Measurements from ENCODE around the gene FXYD3. TPM values are rescaled to one million over a fixed set of nuclear protein-coding genes. Genes with fewer than 3 reads are reported as not detected.
"Not testable (repeated sequence)": the region's sequence is repeated elsewhere in the genome, so short reads cannot be mapped to it uniquely, and the experiment has no call there.

Gene FXYD3
- polyA plus RNA-seq, 1 donor from 2014 or later = not detected

DNA sequence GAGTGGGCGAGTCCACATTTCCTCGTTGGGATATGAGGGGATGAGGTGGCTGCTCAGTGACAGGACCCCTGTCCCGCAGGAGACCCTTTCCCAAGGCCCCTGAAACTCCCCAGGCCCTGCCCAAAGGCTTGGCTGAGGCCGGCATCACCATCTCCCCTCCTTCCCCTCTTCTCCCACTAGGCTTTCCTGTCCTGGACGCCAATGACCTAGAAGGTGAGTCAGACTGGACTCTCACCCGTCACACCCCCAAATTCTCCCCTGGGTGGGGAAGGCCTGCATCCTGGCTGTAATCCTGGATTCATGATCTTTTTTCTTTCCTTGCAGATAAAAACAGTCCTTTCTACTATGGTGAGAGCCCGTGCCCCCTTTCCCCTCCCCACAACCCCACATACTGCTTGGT, 5.3 kb downstream of the FXYD3 start:
- Mint-ChIP-seq H3K36me3 (no peaks in the 10 kb centered on the region), H3K9me3 (no peaks in the 10 kb centered on the region), H3K27ac (no peak overlapping the region), H3K4me3 (no peak overlapping the region), H3K27me3 (no peaks in the 10 kb centered on the region), H3K4me1 (peaks cover 9 to 13% (median 9%) of the 10 kb centered on the region in 3 donors)

DNA sequence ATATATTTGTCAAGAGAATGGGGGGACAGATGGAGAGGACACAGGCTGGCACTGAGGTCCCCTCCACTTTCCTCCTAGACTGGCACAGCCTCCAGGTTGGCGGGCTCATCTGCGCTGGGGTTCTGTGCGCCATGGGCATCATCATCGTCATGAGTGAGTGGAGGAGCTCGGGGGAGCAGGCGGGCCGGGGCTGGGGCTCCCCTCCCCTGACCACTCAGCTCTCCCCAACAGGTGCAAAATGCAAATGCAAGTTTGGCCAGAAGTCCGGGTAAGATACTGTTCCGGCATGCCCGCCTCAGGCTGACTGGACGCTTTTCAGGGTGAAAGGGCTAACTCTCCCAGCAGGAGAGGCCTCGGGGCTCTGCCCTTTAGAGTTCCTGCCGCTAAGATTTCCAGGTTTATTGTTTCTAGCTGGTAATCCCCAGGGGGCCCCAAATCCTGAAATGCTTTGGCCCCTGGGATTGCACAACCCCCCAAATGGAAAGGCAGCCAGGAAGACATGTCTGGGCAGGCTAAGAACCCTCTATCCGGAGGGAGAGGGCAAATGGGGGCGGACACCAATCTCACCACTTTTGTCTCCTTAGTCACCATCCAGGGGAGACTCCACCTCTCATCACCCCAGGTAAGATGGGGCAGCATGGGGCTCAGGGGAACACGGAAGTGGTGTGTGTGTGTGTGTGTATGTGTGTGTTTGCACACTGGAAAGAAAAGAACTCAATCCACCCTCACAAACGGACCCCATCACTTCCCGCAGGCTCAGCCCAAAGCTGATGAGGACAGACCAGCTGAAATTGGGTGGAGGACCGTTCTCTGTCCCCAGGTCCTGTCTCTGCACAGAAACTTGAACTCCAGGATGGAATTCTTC, 7.3 kb downstream of the FXYD3 start:
- Mint-ChIP-seq H3K27me3 (no peaks in the 10 kb centered on the region), H3K36me3 (no peaks in the 10 kb centered on the region), H3K4me3 (no peak overlapping the region), H3K9me3 (no peaks in the 10 kb centered on the region), H3K27ac (no peak overlapping the region), H3K4me1 (peaks cover 9 to 13% (median 9%) of the 10 kb centered on the region in 3 donors)

DNA sequence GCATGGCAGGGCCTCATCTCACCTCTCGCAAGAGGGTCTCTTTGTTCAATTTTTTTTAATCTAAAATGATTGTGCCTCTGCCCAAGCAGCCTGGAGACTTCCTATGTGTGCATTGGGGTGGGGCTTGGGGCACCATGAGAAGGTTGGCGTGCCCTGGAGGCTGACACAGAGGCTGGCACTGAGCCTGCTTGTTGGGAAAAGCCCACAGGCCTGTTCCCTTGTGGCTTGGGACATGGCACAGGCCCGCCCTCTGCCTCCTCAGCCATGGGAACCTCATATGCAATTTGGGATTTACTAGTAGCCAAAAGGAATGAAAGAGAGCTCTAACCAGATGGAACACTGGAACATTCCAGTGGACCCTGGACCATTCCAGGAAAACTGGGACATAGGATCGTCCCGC, 8.0 kb downstream of the FXYD3 start:
- no peaks in the 10 kb centered on the region for H3K27me3 Mint-ChIP-seq
- no peaks in the 10 kb centered on the region for H3K9me3 Mint-ChIP-seq
- H3K27ac Mint-ChIP-seq = peak overlapping the region in 1 of 3 donors; percentile 57
- peaks cover 9 to 13% (median 9%) of the 10 kb centered on the region in 3 donors for H3K4me1 Mint-ChIP-seq
- peak overlapping the region; percentile 70 to 94 (median 90) for H3K4me3 Mint-ChIP-seq
- no peaks in the 10 kb centered on the region for H3K36me3 Mint-ChIP-seq

DNA sequence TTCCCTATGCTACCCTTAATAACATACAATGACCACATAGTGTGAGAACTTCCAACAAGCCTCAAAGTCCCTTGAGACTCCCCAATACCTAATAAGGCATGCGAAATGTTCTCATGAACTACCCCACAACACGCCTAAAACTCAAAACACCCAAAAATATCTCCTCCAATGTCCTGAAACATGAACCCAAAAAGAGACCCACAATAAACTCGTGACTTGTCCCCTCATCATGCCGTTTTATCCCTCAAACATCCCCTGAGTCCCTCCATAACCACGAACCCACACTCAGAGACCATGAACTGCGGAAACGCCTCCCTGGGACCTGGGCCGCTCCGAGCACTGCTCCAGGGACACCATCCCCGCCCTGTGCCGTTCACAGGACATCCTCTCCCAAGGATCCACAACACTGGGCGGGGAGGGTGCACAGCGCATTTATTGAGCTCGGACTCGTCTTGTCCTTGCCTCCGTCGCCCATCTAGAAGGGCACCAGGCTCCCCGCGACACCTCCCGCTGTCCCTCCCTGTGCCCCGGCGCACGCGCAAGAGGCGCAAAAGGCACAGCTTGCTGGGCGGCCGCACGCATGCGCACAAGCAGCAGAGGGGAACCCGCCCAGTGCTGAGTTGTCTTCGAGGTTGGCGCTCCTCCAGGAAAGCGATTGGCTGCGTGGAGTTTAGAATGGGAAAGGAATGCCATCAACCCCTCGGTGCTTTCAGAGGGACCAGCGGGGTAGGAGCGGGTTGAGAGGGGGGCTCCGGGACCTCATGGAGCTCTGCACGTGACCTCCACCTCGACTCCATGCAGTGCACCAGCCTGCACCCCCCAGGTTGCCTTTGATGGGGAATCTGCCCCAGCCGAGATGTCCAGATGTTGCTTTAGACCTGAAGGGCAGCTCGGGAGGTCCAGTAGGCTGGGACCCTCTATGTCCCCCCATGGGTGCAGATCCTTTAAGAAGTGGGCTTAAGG, 8.8 kb downstream of the FXYD3 start:
- Mint-ChIP-seq H3K9me3 (no peaks in the 10 kb centered on the region), H3K4me1 (peaks cover 9 to 13% (median 11%) of the 10 kb centered on the region in 3 donors), H3K36me3 (no peaks in the 10 kb centered on the region)

DNA sequence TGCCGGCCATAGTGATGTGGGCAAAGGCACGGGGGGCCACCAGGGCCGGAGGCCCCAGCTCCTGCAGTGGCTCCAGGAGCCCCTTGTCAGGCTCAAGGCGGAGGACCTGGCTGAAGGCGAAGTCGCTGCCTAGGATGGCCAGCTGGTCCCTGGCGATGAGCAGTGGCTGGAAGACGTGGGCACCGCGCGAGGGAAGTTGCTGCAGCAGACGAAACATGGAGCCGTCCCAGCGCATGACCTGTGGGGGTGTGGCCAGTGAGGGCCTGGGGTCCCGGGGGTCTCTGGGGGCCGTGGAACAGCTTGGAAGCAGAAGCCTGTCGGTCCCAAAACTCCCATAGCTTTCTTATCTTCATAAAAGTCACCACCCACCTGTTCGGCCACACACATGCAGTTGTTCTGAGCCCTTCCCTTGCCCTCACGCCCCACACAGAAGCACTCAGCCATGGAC, 9.7 kb downstream of the FXYD3 start:
- Mint-ChIP-seq H3K4me1 (peaks cover 9 to 13% (median 11%) of the 10 kb centered on the region in 3 donors), H3K9me3 (no peaks in the 10 kb centered on the region), H3K36me3 (no peaks in the 10 kb centered on the region), H3K27me3 (no peaks in the 10 kb centered on the region), H3K4me3 (no peak overlapping the region), H3K27ac (peak overlapping the region in 1 of 3 donors; percentile 57)

More for the DNA sequence above, 8.8 kb downstream of the FXYD3 start:
- Mint-ChIP-seq H3K4me3 (peak overlapping the region; percentile 70 to 94 (median 90)), H3K27ac (peak overlapping the region; percentile 34 to 91 (median 57)), H3K27me3 (no peaks in the 10 kb centered on the region)

DNA sequence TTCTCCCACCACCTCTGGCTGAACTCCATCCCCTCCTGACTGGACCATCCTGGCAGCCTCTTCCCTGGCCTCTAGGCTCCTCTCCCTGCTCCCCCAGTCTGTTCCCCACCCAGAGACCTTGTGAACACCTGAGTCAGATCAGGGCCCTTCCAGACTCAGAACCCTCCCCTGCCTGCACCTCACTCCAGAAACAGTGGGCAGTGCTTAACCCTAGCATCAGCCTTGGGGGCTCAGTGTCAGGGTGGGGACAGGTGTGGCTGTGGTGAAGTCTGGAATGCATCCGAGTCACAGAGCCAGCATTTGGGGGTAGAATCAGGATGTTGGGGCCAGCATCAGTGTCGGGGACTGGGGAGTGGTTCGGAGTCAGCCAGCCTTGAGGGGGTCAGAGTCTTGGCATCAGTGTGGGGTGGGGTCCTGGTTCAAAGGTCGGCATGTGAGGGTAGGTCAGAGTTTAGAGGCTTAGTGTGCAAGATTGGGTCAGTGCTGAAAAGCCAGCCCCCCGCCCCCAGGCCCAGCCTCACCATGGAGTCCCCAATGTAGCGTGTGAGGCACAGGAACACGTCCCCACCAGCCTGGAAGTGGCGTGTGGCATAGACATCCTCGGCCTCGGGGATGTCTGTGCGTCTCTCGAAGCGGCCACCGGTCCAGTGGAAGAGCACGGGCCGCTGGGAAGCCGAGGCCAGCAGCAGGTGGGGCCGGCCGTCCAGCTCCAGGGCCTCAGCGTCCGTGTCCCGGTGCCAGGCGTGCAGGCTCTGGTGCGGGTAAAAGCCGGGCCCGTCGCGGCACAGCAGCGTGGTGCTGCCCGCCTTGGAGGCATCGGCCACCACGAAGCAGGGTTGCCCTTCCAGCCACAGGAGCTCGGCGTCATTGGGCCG, 10.4 kb downstream of the FXYD3 start:
- peak overlapping the region in 1 of 3 donors; percentile 57 for H3K27ac Mint-ChIP-seq
- H3K36me3 Mint-ChIP-seq = no peaks in the 10 kb centered on the region
- no peaks in the 10 kb centered on the region for H3K27me3 Mint-ChIP-seq
- H3K9me3 Mint-ChIP-seq = no peaks in the 10 kb centered on the region
- H3K4me1 Mint-ChIP-seq = peaks cover 9 to 13% (median 9%) of the 10 kb centered on the region in 3 donors
- peak overlapping the region in 1 of 4 donors; percentile 18 for H3K4me3 Mint-ChIP-seq

DNA sequence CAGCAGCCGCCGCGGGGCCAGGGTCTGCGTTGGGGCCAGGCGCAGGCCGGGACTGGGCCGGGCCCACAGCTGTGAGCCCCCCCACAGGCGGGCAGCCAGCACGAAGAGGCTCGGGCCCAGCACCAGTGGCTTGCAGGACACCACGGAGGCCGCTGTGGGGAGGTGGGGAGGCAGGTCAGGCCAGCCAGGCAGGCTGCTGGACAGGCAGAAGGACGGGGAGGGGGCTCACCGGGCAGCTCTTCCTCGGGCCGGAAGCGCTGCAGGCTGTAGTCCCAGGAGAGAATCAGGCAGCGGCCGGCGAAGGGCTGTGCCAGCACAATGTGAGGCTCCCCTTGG, 11.0 kb downstream of the FXYD3 start:
- H3K4me3 Mint-ChIP-seq = no peak overlapping the region
- no peak overlapping the region for H3K27ac Mint-ChIP-seq
- H3K9me3 Mint-ChIP-seq = no peaks in the 10 kb centered on the region
- no peaks in the 10 kb centered on the region for H3K36me3 Mint-ChIP-seq
- H3K27me3 Mint-ChIP-seq = no peaks in the 10 kb centered on the region
- H3K4me1 Mint-ChIP-seq = peaks cover 9 to 13% (median 9%) of the 10 kb centered on the region in 3 donors

DNA sequence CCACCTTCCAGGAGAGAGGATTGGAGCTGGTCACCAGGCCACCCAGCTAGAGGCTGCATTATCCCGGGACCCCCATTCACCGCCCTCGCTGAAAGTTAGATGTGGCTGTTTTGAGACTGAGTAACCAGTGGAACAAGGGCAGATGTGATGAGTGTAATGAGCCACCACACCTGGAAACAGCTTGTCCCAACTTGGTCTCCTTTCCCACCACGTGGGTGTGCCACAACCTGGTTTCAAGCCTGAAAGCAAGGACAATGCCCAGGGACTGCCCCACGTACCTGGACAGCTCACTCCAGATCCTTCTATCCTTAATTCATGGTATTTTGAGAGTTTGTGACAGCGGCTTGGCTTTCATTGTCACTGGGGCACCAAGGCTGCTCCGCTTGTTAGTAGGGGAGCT, 12.2 kb downstream of the FXYD3 start:
- H3K27ac Mint-ChIP-seq = no peak overlapping the region
- no peaks in the 10 kb centered on the region for H3K36me3 Mint-ChIP-seq
- no peaks in the 10 kb centered on the region for H3K27me3 Mint-ChIP-seq
- peaks cover 9 to 13% (median 9%) of the 10 kb centered on the region in 3 donors for H3K4me1 Mint-ChIP-seq
- no peak overlapping the region for H3K4me3 Mint-ChIP-seq
- H3K9me3 Mint-ChIP-seq = peaks cover 0 to 4% (median 0%) of the 10 kb centered on the region in 3 donors

DNA sequence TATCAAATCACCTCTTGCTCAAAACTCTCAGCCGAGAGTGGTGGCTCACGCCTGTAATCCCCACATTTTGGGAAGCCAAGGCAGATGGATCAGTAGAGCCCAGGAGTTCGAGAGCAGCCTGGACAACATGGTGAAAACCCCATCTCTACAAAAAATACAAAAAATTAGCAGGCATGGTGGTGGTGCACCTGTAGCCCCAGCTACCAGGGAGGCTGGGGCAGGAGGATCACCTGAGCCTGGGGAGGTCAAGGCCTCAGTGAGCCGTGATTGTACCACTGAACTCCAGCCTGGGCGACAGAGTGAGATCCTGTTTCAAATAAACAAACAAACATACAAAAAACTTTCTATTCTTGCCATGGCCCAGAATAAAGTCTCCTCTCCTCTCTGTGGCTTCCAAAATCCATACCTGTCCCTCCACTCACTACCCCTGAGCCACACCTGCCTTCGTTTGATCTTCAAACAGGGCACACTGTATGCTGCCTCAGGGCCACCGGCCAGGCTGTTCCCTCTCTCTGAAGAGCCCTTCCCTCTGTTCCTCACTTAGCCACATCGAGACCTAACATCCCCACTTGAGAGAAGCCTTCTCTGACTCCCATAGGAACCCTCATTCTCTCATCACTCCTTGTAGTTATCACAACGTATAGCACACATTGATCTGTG, 12.9 kb downstream of the FXYD3 start:
- Mint-ChIP-seq H3K27ac (peak overlapping the region in 1 of 3 donors; percentile 13), H3K9me3 (peaks cover 0 to 4% (median 0%) of the 10 kb centered on the region in 3 donors), H3K4me1 (peaks cover 9 to 13% (median 9%) of the 10 kb centered on the region in 3 donors), H3K36me3 (no peaks in the 10 kb centered on the region), H3K27me3 (no peaks in the 10 kb centered on the region), H3K4me3 (peak overlapping the region in 1 of 4 donors; percentile 15)

DNA sequence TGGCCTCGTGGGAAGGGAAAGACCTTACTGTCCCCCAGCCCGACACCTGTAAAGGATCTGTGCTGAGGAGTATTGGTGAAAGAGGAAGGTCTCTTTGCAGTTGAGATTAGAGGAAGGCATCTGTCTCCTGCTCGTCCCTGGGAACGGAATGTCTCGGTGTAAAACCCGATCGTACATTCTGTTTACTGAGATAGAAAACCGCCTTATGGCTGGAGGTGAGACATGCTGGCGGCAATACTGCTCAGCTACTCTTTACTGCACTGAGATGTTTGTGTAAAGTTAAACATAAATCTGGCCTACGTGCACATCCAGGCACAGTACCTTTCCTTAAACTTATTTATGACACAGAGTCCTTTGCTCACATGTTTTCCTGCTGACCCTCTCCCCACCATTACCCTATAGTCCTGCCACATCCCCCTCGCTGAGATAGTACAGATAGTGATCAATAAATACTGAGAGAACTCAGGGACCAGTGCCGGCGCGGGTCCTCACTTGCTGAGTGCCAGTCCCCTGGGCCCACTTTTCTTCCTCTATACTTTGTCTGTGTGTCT, 14.2 kb downstream of the FXYD3 start:
- H3K27me3 Mint-ChIP-seq, H3K27ac Mint-ChIP-seq, H3K9me3 Mint-ChIP-seq, H3K36me3 Mint-ChIP-seq, H3K4me1 Mint-ChIP-seq, H3K4me3 Mint-ChIP-seq: not testable (repeated sequence)

DNA sequence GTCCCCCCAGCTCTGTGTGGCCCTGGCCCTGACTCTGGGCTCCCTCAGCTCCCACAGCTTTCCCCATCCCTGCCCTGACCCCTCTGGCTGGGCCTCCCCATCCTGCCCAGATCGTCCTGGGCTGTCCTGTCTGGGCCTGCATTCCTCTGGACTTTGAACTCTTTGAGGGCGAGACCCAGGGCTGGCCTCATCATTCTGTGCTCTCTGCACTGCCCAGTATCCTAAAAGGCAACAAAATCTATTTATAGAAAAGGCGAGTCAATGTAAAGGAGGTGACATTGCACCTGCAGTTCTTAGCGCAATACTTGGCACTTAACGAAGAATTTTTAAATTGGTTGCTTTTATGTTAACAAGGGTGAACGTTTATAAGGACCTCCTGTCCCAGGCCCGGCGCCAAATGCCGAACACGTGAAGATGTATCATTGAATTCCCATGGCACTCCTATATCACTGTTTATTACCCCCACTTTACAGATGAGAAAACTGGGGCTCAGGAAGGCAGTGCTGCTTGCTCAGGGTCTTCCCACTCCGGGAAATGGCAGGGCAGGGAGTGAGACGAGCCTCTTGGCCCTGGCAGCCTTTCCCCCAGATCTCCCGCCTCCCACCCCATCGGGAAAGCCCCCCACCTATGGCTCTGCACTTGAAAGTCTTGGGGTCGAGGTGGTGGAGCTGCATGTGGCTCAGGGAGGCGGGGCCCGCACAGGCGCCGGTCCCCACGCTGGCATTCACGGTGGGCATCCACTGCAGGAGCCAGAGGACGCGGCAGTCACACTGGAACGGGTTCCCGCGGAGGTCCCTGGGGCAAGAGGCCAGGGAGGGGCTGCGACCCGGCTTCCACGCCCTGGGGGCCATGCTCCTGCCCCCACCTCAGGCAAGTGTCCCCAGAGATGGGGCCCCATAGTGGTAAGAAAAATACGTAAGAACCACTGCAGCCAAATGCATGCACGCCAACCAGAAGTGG, 15.4 kb downstream of the FXYD3 start:
- Mint-ChIP-seq H3K4me1 (peaks cover 0 to 5% (median 3%) of the 10 kb centered on the region in 3 donors), H3K27ac (no peak overlapping the region), H3K27me3 (no peaks in the 10 kb centered on the region), H3K4me3 (no peak overlapping the region), H3K36me3 (no peaks in the 10 kb centered on the region), H3K9me3 (peaks cover 0 to 4% (median 0%) of the 10 kb centered on the region in 3 donors)

DNA sequence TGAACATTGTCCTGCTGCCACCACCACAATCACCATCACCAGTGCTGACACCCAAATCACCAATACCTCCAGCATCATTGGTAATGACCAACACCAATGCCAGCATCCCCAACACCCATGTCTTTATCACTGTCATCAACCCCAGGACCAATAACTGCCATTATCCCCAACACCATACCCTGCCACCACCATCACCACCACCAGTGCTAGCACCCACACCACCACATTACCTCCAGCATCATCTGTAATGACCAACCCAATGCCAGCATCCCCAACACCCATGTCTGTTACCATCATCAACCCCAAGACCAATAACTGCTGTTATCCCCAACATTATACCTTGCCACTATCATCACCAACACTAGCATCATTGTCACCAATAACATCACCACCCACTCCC, 16.6 kb downstream of the FXYD3 start:
- Mint-ChIP-seq H3K4me3 (no peak overlapping the region), H3K27me3 (no peaks in the 10 kb centered on the region), H3K27ac (no peak overlapping the region), H3K9me3 (peaks cover 0 to 4% (median 0%) of the 10 kb centered on the region in 3 donors), H3K4me1 (peaks cover 3 to 8% (median 6%) of the 10 kb centered on the region in 3 donors), H3K36me3 (no peaks in the 10 kb centered on the region)

DNA sequence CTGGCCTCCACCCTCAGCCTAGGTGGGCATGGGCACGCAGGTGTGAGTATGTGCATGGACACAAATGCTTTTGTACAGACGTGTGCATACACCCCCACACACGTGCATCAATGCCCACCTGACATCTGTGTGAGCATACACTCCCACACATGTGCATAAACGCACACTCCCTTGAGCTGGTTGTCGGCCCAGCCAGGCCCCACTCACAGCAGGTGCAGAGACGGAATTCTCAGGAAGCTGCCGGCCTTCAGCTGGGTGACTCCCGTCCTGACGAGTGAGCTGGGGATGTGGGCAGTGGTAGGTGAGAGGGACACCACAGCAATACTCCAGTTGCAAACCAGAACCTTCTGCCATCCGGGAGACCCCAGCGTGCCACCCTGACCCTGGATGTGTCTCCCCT, 18.2 kb downstream of the FXYD3 start:
- Mint-ChIP-seq H3K36me3 (no peaks in the 10 kb centered on the region), H3K9me3 (peaks cover 0 to 4% (median 0%) of the 10 kb centered on the region in 3 donors), H3K4me1 (peaks cover 6 to 16% (median 6%) of the 10 kb centered on the region in 3 donors), H3K27ac (no peak overlapping the region), H3K27me3 (no peaks in the 10 kb centered on the region), H3K4me3 (no peak overlapping the region)
